K562 (cell line): ENCODE results near the gene CEP43. TPM values are rescaled to one million over a fixed set of nuclear protein-coding genes. Genes with fewer than 3 reads are reported as not detected.

ENCODE experiments used
- FOXK1 ChIP-seq: sonication (generic); formaldehyde crosslinking; IDR thresholded peaks from 2 replicates; pipeline ENCODE4 v1.8.0; 2022; ENCODE audit warnings: missing genetic modification reagents, mild to moderate bottlenecking, borderline replicate concordance
- HNRNPK ChIP-seq: fragments of 200-400 bp; formaldehyde crosslinking; IDR thresholded peaks from one replicate; pipeline ENCODE4 v1.6.1; 2018; ENCODE audit warnings: mild to moderate bottlenecking, low read depth, low read length; ENCODE audit not compliant: poor library complexity, severe bottlenecking
- NFATC3 ChIP-seq: fragments of 450-650 bp; IDR thresholded peaks from 2 replicates; pipeline ENCODE4 v1.6.1; 2017; ENCODE audit warnings: mild to moderate bottlenecking
- OTX1 ChIP-seq: fragments of 450-650 bp; formaldehyde crosslinking; IDR thresholded peaks from 2 replicates; pipeline ENCODE4 v1.4.0; 2022; ENCODE audit warnings: mild to moderate bottlenecking
- PML ChIP-seq: IDR thresholded peaks from 2 replicates; pipeline ENCODE4 v1.6.1; 2012; ENCODE audit warnings: low read length, inconsistent platforms
- TRIM24 ChIP-seq, 2 experiments: fragments of 450-650 bp; IDR thresholded peaks; 2 replicates each; pipeline ENCODE4 v1.6.1; 2016
- ZFPM2 ChIP-seq: fragments of 250-450 bp; sonication (Bioruptor Pico); IDR thresholded peaks from 2 replicates; pipeline ENCODE4 v1.5.1; 2022; ENCODE audit warnings: mild to moderate bottlenecking
- ZNF76 ChIP-seq: fragments of 250-450 bp; sonication (Bioruptor Pico); IDR thresholded peaks from 2 replicates; pipeline ENCODE4 v1.4.0; 2020; ENCODE audit warnings: mild to moderate bottlenecking, moderate library complexity, borderline replicate concordance
- ZNF830 ChIP-seq: fragments of 250-450 bp; sonication (Bioruptor Pico); IDR thresholded peaks from 2 replicates; pipeline ENCODE4 v1.5.0; 2021; ENCODE audit warnings: mild to moderate bottlenecking
- polyA plus RNA-seq, 8 experiments: library from polyadenylated mRNA; depleted of rRNA in 4 of 8; stranded (reverse) in 5 of 8; unstranded in 3 of 8; fragments of >200 nt; fragmentation: Nextera tagmentation in 2 of 8; fragmentation: Illumina TruSeq in 1 of 8; extraction: Ambion mirVana in 2 of 8; extraction: Trizol in 1 of 8; gene quantifications; 2 replicates each; pipeline versions ENCODE4 v1.2.1 to v1.2.3, GENCODE V29; 2011 to 2014; ENCODE audit warnings: inconsistent platforms in 1 of 8, missing spikeins in 1 of 8
- total RNA-seq, 7 experiments: library from RNA; depleted of rRNA in 6 of 7; stranded (reverse); fragments of >200 nt in 6 of 7; fragmentation: Illumina TruSeq in 2 of 7; extraction: Trizol in 2 of 7; gene quantifications; 2 replicates each; pipeline versions ENCODE4 v1.2.1 to v1.2.3, GENCODE V29; 2011 to 2021; ENCODE audit warnings: low replicate concordance in 1 of 7
- TF ChIP-seq, protein P1 (sequence below): sonication (generic); formaldehyde crosslinking; IDR thresholded peaks from 2 replicates; pipeline ENCODE4 v1.8.1; 2023; ENCODE audit warnings: mild to moderate bottlenecking, missing genetic modification reagents
- TF ChIP-seq, protein P2 (sequence below): fragments of 450-650 bp; IDR thresholded peaks from 2 replicates; pipeline ENCODE4 v1.6.1; 2018; ENCODE audit not compliant: partially characterized antibody
- TF ChIP-seq, protein P3 (sequence below): sonication (generic); formaldehyde crosslinking; IDR thresholded peaks from 2 replicates; pipeline ENCODE4 v1.8.1; 2023; ENCODE audit warnings: mild to moderate bottlenecking, missing genetic modification reagents

The CEP43 gene
- total and polyA plus RNA-seq, 9 of the 15 experiments (the other 6 are each of a cell fraction or from before 2014, with no cell fraction given), result 15.2 to 55.7 (median 47.4) TPM

DNA sequence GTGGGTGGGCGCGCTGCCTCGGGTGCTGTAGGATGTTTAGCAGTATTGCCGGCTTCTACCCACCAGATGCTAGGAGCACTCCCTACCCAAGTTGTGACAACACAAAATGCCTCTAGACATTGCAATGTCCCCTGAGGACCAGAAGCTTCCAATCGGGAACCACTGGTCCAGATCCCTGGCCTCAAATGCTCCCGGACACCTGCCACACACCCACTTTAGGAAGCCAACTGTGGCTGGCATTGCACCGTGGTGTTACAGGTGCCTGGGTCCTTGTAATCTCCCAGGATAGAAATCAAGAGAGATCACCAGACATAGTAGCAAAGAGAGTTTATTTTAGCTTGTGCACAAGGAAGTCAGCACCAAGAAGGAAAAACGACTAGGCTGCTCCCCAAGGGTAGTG, 27.9 kb upstream of the CEP43 start (continued):
- TF ChIP-seq, protein P1, sequence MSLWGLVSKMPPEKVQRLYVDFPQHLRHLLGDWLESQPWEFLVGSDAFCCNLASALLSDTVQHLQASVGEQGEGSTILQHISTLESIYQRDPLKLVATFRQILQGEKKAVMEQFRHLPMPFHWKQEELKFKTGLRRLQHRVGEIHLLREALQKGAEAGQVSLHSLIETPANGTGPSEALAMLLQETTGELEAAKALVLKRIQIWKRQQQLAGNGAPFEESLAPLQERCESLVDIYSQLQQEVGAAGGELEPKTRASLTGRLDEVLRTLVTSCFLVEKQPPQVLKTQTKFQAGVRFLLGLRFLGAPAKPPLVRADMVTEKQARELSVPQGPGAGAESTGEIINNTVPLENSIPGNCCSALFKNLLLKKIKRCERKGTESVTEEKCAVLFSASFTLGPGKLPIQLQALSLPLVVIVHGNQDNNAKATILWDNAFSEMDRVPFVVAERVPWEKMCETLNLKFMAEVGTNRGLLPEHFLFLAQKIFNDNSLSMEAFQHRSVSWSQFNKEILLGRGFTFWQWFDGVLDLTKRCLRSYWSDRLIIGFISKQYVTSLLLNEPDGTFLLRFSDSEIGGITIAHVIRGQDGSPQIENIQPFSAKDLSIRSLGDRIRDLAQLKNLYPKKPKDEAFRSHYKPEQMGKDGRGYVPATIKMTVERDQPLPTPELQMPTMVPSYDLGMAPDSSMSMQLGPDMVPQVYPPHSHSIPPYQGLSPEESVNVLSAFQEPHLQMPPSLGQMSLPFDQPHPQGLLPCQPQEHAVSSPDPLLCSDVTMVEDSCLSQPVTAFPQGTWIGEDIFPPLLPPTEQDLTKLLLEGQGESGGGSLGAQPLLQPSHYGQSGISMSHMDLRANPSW (CRISPR knock-in tag), result no peak
- TF ChIP-seq FOXK1 (CRISPR knock-in tag) (no peak), ZFPM2 (no peak), ZNF76 (CRISPR knock-in tag) (no peak), PML (no peak), TRIM24 (IDR thresholded peaks at IDR 0.05) (no peak), OTX1 (CRISPR knock-in tag) (no peak), NFATC3 (no peak), HNRNPK (no peak), ZNF830 (CRISPR knock-in tag) (no peak)
- TF ChIP-seq, protein P2, sequence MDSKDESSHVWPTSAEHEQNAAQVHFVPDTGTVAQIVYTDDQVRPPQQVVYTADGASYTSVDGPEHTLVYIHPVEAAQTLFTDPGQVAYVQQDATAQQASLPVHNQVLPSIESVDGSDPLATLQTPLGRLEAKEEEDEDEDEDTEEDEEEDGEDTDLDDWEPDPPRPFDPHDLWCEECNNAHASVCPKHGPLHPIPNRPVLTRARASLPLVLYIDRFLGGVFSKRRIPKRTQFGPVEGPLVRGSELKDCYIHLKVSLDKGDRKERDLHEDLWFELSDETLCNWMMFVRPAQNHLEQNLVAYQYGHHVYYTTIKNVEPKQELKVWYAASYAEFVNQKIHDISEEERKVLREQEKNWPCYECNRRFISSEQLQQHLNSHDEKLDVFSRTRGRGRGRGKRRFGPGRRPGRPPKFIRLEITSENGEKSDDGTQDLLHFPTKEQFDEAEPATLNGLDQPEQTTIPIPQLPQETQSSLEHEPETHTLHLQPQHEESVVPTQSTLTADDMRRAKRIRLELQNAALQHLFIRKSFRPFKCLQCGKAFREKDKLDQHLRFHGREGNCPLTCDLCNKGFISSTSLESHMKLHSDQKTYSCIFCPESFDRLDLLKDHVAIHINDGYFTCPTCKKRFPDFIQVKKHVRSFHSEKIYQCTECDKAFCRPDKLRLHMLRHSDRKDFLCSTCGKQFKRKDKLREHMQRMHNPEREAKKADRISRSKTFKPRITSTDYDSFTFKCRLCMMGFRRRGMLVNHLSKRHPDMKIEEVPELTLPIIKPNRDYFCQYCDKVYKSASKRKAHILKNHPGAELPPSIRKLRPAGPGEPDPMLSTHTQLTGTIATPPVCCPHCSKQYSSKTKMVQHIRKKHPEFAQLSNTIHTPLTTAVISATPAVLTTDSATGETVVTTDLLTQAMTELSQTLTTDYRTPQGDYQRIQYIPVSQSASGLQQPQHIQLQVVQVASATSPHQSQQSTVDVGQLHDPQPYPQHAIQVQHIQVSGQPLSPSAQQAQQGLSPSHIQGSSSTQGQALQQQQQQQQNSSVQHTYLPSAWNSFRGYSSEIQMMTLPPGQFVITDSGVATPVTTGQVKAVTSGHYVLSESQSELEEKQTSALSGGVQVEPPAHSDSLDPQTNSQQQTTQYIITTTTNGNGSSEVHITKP, result no peak
- TF ChIP-seq, protein P3, sequence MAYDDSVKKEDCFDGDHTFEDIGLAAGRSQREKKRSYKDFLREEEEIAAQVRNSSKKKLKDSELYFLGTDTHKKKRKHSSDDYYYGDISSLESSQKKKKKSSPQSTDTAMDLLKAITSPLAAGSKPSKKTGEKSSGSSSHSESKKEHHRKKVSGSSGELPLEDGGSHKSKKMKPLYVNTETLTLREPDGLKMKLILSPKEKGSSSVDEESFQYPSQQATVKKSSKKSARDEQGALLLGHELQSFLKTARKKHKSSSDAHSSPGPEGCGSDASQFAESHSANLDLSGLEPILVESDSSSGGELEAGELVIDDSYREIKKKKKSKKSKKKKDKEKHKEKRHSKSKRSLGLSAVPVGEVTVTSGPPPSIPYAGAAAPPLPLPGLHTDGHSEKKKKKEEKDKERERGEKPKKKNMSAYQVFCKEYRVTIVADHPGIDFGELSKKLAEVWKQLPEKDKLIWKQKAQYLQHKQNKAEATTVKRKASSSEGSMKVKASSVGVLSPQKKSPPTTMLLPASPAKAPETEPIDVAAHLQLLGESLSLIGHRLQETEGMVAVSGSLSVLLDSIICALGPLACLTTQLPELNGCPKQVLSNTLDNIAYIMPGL, result no peak
- TF ChIP-seq, all 486 proteins: peak for 0
